PFSK-1 (cell line): ENCODE results near the gene CMTM1.

Experiments used
- FOXP2 ChIP-seq: optimal IDR thresholded peaks from 2 replicates; pipeline ENCODE3; 2011; ENCODE audit warnings: borderline replicate concordance, control low read depth, inconsistent platforms; ENCODE audit not compliant: insufficient read depth; ENCODE audit errors: extremely low read length, extremely low read depth
- POLR2AphosphoS5 ChIP-seq: IDR thresholded peaks from 2 replicates; pipeline ENCODE4 v1.6.1; 2012; ENCODE audit warnings: low read depth, mild to moderate bottlenecking, control low read depth, low read length, moderate library complexity
- SIN3A ChIP-seq: IDR thresholded peaks from 2 replicates; pipeline ENCODE4 v1.6.1; 2012; ENCODE audit warnings: mild to moderate bottlenecking, low read length, moderate library complexity, borderline replicate concordance; ENCODE audit not compliant: insufficient read depth
- TAF1 ChIP-seq: IDR thresholded peaks from 2 replicates; pipeline ENCODE4 v1.6.1; 2012; ENCODE audit warnings: low read length, control low read depth, borderline replicate concordance; ENCODE audit not compliant: insufficient read depth
- TF ChIP-seq, protein P1 (sequence below), 2 experiments: IDR thresholded peaks; 2 replicates each; pipeline versions ENCODE4 v1.6.1 to v1.8.0; 2011 to 2012; ENCODE audit warnings: low read depth in 2 of 2, low read length in 2 of 2, control low read depth in 1 of 2, inconsistent platforms in 1 of 2, mild to moderate bottlenecking in 1 of 2, moderate library complexity in 1 of 2; ENCODE audit not compliant: insufficient read depth in 1 of 2

DNA sequence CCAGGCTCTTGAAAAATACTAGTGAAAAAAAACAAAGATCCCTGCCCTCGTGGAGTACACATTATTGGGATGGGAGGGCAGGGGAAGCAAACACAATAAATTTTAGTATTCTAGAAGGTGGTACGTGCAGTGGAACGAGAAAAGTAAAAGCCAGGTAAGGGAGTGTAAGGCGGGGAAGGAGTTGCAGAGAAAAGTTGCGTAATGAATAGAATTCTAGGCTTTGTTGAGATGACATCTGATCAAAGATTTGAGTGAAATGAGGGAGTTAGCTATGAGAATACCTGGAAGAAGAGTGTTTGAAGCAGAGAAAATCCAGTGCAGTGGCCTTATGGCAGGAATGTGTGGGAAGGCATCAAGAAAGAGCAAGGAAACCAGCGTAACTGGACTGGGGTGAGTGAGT lies 11.7 kb upstream of the CMTM1 start:
- TF ChIP-seq POLR2AphosphoS5 (no peak), TAF1 (no peak), SIN3A (no peak), FOXP2 (no peak)
- TF ChIP-seq, protein P1, sequence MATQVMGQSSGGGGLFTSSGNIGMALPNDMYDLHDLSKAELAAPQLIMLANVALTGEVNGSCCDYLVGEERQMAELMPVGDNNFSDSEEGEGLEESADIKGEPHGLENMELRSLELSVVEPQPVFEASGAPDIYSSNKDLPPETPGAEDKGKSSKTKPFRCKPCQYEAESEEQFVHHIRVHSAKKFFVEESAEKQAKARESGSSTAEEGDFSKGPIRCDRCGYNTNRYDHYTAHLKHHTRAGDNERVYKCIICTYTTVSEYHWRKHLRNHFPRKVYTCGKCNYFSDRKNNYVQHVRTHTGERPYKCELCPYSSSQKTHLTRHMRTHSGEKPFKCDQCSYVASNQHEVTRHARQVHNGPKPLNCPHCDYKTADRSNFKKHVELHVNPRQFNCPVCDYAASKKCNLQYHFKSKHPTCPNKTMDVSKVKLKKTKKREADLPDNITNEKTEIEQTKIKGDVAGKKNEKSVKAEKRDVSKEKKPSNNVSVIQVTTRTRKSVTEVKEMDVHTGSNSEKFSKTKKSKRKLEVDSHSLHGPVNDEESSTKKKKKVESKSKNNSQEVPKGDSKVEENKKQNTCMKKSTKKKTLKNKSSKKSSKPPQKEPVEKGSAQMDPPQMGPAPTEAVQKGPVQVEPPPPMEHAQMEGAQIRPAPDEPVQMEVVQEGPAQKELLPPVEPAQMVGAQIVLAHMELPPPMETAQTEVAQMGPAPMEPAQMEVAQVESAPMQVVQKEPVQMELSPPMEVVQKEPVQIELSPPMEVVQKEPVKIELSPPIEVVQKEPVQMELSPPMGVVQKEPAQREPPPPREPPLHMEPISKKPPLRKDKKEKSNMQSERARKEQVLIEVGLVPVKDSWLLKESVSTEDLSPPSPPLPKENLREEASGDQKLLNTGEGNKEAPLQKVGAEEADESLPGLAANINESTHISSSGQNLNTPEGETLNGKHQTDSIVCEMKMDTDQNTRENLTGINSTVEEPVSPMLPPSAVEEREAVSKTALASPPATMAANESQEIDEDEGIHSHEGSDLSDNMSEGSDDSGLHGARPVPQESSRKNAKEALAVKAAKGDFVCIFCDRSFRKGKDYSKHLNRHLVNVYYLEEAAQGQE (IDR thresholded peaks at IDR 0.05; ENCODE audit: insufficient read depth in 1 of 2, low read depth in 2 of 2, low read length in 2 of 2) = no peak
